AG10803 (cell line): ENCODE measurements around the gene DKK3.

Experiments
- DNase-seq: peaks from one replicate; pipeline ENCODE4 v3.0.0; 2010; ENCODE audit warnings: low read depth
- H3K4me3 ChIP-seq: 2 replicates; pipeline ENCODE4 v1.5.1; 2011; ENCODE audit warnings: mild to moderate bottlenecking, low read length, control low read depth
- TF ChIP-seq, protein P1 (sequence below): conservative IDR thresholded peaks from 2 replicates; pipeline ENCODE4 v1.5.1; 2011; ENCODE audit warnings: mild to moderate bottlenecking, low read length, control low read depth, inconsistent platforms

DKK3 gene

DNA sequence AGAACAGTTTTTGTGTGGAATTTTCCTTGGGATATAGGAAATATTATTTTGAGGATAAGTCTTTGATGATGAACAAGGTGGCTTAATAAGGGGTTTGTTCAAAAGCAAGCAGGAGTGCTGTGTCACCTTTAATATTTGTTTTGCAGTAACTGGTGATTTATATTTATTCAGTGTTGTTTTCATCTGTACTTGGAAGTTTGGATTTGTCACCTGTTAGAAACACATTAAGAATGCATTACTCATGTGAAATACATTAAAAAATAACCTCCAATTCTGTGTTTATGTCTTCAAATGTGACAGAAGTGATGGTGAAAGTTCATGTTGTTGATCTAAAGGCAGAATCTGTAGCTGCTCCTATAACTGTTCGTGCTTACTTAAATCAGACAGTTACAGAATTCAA is 70.5 kb downstream of the DKK3 start:
- TF ChIP-seq, protein P1, sequence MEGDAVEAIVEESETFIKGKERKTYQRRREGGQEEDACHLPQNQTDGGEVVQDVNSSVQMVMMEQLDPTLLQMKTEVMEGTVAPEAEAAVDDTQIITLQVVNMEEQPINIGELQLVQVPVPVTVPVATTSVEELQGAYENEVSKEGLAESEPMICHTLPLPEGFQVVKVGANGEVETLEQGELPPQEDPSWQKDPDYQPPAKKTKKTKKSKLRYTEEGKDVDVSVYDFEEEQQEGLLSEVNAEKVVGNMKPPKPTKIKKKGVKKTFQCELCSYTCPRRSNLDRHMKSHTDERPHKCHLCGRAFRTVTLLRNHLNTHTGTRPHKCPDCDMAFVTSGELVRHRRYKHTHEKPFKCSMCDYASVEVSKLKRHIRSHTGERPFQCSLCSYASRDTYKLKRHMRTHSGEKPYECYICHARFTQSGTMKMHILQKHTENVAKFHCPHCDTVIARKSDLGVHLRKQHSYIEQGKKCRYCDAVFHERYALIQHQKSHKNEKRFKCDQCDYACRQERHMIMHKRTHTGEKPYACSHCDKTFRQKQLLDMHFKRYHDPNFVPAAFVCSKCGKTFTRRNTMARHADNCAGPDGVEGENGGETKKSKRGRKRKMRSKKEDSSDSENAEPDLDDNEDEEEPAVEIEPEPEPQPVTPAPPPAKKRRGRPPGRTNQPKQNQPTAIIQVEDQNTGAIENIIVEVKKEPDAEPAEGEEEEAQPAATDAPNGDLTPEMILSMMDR = no peak
- H3K4me3 ChIP-seq = no peak overlapping the region
- DNase-seq = no peak

DNA sequence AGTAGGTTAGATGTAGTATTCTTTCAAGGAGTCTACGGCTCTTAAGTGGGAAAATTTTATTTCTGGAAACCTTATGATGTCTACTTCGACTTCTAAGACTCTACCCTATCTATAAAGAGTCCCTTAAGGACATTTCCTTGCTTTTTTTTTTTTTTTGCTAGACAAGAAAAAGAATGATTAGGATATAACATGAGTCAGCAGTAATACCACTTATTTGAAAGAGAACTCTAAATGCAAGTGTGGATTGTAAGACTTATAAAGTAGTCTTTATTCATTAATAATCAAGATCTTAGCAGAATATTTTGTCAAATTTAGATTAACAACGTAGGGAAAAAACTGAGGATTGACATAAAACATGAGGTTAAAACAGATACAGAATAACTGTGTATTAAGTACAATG is 71.0 kb downstream of the DKK3 start:
- TF ChIP-seq, protein P1 = no peak
- no peak overlapping the region for H3K4me3 ChIP-seq
- DNase-seq = no peak

DNA sequence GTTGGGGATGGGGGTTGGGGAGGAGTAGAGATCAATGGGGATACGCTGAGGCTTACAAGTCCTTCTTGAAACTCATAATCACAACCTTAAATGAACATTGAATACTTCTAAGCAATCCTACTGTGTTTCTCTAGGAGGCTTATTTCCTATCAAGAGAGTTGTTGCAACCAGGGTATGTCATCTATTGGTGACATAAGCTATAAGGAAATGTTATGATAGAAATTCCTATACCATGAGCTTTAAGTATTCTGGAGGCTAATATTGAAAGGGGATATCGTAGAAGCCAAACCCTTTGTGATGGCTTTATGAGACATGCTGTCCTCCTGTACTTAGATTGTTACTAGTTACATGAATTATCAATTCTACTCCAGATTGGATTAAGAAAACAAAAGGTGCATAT is 72.9 kb downstream of the DKK3 start:
- no peak for DNase-seq
- no peak overlapping the region for H3K4me3 ChIP-seq
- TF ChIP-seq, protein P1 = no peak

DNA sequence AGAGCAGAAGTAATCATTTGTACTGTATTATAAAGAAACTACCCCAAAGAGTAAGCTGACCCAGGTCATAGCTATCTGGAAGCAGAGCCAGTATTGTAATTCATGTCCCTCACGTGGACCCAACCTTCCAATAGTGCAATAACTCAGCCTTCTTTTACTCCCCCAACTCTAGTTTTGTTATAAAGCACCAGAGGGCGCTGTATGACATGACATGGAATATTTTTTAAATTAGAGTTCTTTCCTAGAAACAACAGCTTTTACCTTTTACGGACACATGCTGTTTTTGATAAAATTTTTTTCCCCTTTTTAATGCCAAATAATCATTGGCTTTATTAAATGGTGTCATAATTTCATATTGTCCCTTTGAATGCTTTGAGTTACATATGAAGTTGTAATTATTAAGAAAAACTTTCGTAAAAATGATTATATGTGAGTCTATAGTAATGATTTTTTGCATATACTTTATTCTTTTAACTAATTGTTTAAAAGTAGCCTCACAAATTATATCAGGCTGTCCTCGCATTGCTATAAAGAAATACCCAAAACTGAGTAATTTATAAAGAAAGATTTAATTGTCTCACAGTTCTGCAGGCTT is 76.9 kb downstream of the DKK3 start:
- no peak overlapping the region for H3K4me3 ChIP-seq
- peak; percentile 70 for DNase-seq

DNA sequence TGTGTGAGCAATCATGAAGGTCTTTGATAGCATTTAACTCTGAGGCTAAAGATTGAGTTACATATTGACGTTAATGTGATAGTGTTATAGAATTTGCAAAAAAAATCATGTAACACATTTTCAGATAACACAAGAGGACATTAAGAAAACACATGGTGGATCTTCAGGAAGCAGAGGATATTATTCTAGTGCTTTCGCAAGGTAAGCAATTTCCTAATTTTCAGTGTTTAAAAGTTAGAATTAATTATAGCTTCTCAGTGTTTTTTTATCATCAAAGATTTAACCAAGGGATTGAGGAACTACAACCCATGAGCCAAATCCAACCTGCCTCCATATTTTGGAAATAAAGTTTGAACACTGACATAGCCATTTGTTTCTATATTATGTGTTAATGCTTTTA is 78.5 kb downstream of the DKK3 start:
- no peak overlapping the region for H3K4me3 ChIP-seq
- TF ChIP-seq, protein P1 = no peak
- DNase-seq = no peak

More for the DNA sequence above, 76.9 kb downstream of the DKK3 start:
- TF ChIP-seq, protein P1 = peak; percentile 80

DNA sequence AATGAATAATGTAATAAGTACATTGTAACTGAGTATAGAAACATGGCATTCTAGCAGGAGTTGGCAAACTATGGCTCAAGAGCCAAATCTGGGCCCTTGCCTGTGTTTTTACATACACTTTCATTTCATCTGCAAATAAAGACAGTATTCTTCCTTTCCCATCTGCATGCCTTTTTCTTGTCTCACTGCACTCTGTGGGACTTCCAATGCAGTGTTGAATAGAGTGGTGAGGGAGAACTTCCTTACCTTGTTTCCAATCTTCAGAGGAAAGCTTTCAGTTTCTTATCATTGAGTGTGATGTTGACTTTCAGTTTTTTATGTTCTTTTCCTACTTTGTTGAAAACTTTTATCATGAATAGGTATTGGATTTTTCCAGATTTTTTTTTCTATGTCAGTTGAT is 84.6 kb downstream of the DKK3 start:
- TF ChIP-seq, protein P1 = no peak
- H3K4me3 ChIP-seq = no peak overlapping the region
- no peak for DNase-seq

DNA sequence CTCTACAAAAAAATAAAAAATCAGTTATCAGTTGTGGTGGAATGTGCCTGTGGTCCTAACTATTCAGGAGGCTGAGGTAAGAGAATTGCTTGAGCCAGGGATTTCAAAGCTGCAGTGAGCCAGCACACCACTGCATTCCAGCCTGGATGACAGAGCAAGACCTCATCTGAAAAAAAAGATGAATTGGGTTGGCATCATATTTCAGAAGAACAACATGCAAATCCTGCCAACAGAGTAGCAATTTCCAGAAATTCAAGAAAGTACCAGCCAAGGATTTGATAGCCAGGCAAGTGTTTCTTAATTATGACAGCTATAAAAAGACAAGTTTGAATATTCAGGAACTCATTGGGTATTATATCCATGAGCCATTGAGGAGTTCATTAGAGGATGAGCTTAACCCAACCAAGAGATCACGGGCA is 91.4 kb downstream of the DKK3 start:
- no peak overlapping the region for H3K4me3 ChIP-seq
- TF ChIP-seq, protein P1 = no peak
- peak; percentile 87 for DNase-seq
